Body of pancreas (tissue), 4 donors: ENCODE results near the gene INHA.

ENCODE experiments used
- POLR2A ChIP-seq, 3 donors: fragments of 450-650 bp; IDR thresholded peaks; one replicate each; pipeline ENCODE4 v1.6.1; 2016; ENCODE audit warnings: antibody characterized with exemption in 3 of 3, mild to moderate bottlenecking in 2 of 3
- TF ChIP-seq, protein P1 (sequence below), 7 experiments: fragments of 450-650 bp in 4 of 7; fragments of 200-600 bp in 3 of 7; sonication (generic) in 3 of 7; IDR thresholded peaks; one replicate each; pipeline ENCODE4 v1.5.1; 2016 to 2019; ENCODE audit warnings: antibody characterized with exemption in 7 of 7

DNA sequence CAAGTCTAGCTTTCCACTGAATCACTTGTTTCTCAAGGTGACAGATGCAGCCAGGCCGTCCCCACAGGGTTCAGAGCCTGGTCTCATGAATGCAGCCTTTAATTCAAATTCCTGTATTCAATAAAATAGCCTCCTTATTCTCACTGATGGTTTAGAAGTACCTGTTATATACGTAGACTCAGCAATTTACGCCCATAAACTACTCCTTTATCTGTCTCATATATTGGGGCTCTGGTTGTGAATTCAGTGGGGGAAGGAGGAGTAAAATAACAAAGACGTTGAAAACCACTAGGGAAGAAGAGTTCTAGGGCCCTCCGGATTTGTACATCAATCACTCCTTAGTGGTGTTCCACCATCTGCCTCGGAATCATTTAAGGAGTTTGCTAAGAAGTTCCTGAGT is 2.5 kb upstream of the INHA start:
- TF ChIP-seq, protein P1, sequence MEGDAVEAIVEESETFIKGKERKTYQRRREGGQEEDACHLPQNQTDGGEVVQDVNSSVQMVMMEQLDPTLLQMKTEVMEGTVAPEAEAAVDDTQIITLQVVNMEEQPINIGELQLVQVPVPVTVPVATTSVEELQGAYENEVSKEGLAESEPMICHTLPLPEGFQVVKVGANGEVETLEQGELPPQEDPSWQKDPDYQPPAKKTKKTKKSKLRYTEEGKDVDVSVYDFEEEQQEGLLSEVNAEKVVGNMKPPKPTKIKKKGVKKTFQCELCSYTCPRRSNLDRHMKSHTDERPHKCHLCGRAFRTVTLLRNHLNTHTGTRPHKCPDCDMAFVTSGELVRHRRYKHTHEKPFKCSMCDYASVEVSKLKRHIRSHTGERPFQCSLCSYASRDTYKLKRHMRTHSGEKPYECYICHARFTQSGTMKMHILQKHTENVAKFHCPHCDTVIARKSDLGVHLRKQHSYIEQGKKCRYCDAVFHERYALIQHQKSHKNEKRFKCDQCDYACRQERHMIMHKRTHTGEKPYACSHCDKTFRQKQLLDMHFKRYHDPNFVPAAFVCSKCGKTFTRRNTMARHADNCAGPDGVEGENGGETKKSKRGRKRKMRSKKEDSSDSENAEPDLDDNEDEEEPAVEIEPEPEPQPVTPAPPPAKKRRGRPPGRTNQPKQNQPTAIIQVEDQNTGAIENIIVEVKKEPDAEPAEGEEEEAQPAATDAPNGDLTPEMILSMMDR (IDR thresholded peaks at IDR 0.05) = no peak
- no peak for TF ChIP-seq POLR2A (IDR thresholded peaks at IDR 0.05)
